Activated CD4-positive, alpha-beta T cell treated with anti-CD3 and anti-CD28 coated beads for 24 hours (primary cell): ENCODE results near the gene NUPR2.
"Not testable (repeated sequence)": the region's sequence is repeated elsewhere in the genome, so short reads cannot be mapped to it uniquely, and the experiment has no call there.

ENCODE experiments used
- DNase-seq, 2 donors: peaks; one replicate each; pipeline ENCODE4 v3.0.0-alpha.2; 2020; ENCODE audit warnings: low read depth in 2 of 2

The NUPR2 gene

GRCh38 chr7:56115852-56116538, at the start of gene NUPR2:
TSS of gene NUPR2 (minus strand) at chr7:56116417. CDS start at chr7:56116314, 103 bp downstream.
- DNase-seq = no peak

- no peak for DNase-seq
These were observed 41.1 kb upstream of the NUPR2 start for GRCh38 chr7:56157238-56157790.

GRCh38 chr7:56131062-56131461, 14.8 kb upstream of the NUPR2 start:
- DNase-seq = not testable (repeated sequence)

- no peak for DNase-seq
These were observed 11.2 kb upstream of the NUPR2 start for GRCh38 chr7:56127241-56127975.

GRCh38 chr7:56125831-56126230, 9.6 kb upstream of the NUPR2 start:
- DNase-seq = no peak

GRCh38 chr7:56124981-56125380, 8.8 kb upstream of the NUPR2 start:
- no peak for DNase-seq

- no peak for DNase-seq
These were observed 5.2 kb upstream of the NUPR2 start for GRCh38 chr7:56121440-56121839.

- DNase-seq = not testable (repeated sequence)
These were observed 4.0 kb downstream of the NUPR2 start for GRCh38 chr7:56112244-56112643.

GRCh38 chr7:56110611-56111010, 5.6 kb downstream of the NUPR2 start:
- no peak for DNase-seq

GRCh38 chr7:56107954-56108258, 8.3 kb downstream of the NUPR2 start:
- DNase-seq = no peak

GRCh38 chr7:56106108-56107073, 9.8 kb downstream of the NUPR2 start, which contains the start of gene CHCHD2:
TSS of gene CHCHD2 (minus strand) at chr7:56106476. CDS start at chr7:56106413, 63 bp downstream.
- peak; percentile 87 to 88 for DNase-seq

GRCh38 chr7:56105508-56105907, 10.7 kb downstream of the NUPR2 start:
- no peak for DNase-seq

- DNase-seq = not testable (repeated sequence)
These were observed 12.1 kb downstream of the NUPR2 start for GRCh38 chr7:56104138-56104537.

- no peak for DNase-seq
These were observed 16.6 kb downstream of the NUPR2 start for GRCh38 chr7:56099653-56100052.

GRCh38 chr7:56098187-56099008, 17.8 kb downstream of the NUPR2 start:
- DNase-seq = not testable (repeated sequence)

GRCh38 chr7:56097700-56098099, 18.5 kb downstream of the NUPR2 start:
- no peak for DNase-seq

GRCh38 chr7:56092789-56093531, 23.3 kb downstream of the NUPR2 start, which contains the start of gene PHKG1:
TSS of gene PHKG1 (minus strand) at chr7:56092952. CDS start at chr7:56088941, 4,011 bp downstream.
- no peak for DNase-seq

- not testable (repeated sequence) for DNase-seq
These were observed 23.8 kb downstream of the NUPR2 start for GRCh38 chr7:56092388-56092787.

GRCh38 chr7:56091591-56091990, 24.6 kb downstream of the NUPR2 start:
- no peak for DNase-seq

GRCh38 chr7:56087445-56087844, 28.8 kb downstream of the NUPR2 start:
- no peak for DNase-seq
